IPS-18c (cell line): ENCODE data around the gene KY.

Experiments used
- H3K4me3 ChIP-seq: 2 replicates; pipeline ENCODE4 v1.7.0; 2013; ENCODE audit warnings: low read depth, mild to moderate bottlenecking, low read length, moderate library complexity; ENCODE audit not compliant: insufficient read depth
- H3K9me3 ChIP-seq: one replicate; pipeline ENCODE4 v1.6.1; 2013; ENCODE audit warnings: mild to moderate bottlenecking, low read length, moderate library complexity; ENCODE audit not compliant: control insufficient read depth, insufficient read depth

The KY gene

GRCh38 chr3:134654031-134654430, 3.2 kb upstream of the KY start:
- no peaks in the 10 kb centered on the region for H3K9me3 ChIP-seq
- peak overlapping the region; percentile 9; the same call in 1 of the 2 replicates for H3K4me3 ChIP-seq

DNA sequence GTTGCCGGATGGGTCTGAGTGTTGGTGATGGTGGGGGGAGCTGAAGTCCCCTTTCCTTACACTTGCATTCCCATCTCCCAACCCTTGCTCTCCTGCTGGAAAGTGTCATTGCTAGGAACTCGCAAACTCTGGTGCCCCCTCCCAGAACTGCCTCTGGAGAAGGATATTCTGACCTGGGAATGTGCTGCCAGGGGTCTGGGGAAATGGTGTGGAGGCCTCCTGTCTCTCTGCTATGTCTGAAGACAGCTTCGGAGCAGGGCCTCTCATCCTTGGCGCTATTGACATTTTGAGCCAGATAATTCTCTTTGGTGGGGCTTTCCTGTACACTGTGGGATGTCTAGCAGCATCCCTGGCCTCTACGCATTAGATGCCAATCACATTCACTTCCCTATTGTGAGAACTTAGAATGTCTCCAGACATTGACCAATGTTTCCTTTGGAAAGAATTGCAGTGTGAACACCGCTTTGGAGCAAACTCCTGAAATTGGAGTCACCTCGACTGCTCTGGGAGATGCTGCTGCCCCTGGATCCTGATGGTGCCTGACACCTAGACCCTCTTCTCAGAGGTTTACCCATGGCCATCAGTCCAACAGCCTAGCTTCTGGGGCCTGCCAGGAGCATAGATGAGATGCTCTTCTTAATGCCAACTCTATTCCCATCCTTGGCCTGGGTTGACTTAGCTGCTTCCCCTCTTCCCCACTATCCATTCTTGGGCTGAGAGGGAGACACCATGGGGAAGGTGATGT, 2.2 kb upstream of the KY start:
- no peaks in the 10 kb centered on the region for H3K9me3 ChIP-seq
- H3K4me3 ChIP-seq = no peak overlapping the region

DNA sequence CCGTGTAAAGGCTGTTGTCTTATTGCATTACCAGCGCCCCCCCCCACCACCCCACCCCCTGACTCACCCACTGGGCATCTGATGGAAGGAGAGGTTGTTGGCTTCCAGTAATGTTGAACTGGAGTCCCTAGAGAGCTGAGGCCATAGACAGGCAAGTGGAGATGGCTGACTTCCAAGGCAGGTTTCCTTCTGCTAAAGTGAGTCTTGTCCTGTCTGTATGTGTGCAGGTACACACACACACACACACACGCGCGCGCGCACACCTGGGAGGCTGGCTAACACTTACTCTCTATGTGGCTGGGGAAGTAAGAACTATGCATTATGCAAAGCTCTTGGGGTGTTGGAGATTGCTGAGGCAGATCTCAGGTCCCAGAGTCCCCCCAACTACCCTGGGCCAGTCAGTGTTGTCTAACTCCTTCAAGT, 1.6 kb upstream of the KY start:
- Histone ChIP-seq H3K9me3 (no peaks in the 10 kb centered on the region), H3K4me3 (no peak overlapping the region)

DNA sequence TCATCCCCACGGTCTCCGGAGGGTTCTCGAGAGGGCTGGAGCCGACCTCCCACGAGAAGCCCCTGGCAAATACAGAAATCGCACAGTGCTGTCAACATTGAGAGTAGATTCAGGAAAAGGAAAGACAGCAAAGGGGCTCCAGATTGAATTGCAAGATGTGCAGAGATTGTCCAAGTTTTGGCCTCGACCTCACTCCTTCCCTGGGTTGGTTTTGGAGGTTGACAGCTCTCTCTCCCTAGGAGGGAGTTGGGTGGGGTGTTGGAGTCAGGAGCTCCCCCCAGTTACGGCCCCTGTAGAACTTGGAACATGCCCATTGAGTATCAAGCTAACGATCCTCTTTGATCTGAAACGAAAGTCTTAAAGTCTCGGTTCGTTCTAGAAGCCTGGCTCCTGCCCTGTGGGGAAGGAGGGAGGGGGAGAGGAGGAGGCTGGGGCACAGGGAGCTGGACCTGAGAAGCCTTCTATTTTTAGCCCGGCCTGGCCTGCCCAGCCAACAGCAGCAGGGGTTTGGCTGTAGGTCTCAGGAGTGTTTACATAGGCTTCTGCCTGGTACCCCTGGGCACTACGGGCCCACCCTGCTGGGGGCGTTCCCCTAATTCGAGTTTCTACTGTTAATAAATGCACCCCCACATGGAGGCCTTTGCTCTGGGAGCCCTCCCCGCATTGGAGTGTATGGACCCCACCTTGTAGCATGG, 672 bp upstream of the KY start:
- Histone ChIP-seq H3K4me3 (peak overlapping the region; percentile 52), H3K9me3 (no peaks in the 10 kb centered on the region)

DNA sequence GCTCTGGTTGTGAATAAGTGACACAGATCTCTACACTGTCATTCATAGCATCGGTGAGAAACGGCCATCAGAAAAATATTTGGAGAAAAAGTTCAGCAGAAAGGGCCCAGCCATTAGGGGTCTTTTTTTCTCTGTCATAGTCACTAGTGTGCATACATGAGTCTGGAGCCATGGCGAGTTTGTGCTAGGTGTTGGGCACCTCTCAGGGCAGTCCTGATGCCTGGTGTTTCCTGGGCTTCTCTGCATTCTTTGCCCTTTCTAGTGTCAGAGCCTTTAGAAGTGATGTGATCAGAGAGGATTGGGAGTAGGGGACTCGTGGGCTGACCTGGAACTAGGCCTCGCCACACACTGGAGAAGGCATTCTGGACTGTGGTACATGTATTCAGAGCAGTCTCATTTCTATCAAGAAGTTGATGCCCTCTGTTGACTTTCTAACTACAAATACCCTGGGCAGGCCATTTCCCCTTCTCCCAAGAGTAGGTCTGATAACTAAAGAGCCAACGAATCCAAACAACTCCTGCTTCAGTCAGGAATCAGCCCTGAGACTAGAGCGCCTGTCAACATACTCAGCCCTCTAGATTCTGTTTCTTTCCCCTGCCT, 1.6 kb downstream of the KY start:
- Histone ChIP-seq H3K4me3 (no peak overlapping the region), H3K9me3 (no peaks in the 10 kb centered on the region)

DNA sequence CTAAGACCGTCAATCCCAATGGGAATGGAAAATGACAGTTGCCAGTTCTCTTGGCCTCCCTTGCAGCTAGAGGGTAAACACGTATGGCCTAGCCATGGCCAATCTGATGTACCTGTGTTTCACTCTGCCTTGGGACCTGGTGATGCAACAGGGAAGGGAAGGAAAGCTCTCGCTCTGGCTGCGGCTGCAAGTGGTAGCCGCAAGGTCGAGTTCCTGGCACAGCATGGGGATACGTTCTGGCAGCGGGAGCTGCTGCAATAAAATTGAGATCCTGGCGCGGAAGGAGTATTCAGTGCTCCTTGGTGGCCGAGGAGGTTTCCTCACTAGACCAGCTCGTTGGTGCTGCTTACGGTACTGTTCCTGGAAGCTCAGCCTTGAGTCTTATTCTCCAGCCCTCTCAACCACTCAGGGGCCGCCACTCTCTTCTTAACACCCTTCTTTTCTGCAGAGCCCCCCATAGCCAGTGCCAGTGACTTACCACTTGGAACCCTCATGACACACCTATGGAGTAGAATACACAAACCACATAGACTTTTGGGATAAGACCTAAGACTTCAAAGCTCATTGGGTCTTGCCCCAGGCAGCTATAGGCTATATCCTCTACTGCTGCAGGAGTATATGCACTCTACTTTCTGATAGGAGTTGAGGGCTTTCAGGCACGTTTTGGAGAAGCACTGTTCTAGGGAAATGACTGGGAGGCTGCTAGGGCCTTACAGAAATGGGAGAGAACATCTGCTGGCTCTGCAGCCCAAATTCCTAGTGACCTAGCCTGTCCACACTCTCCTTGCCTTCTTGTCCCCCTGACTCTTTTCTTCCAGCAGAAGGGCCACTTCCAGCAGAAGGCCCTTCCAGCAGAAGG, 2.7 kb downstream of the KY start:
- Histone ChIP-seq H3K4me3 (no peak overlapping the region), H3K9me3 (no peaks in the 10 kb centered on the region)

GRCh38 chr3:134646086-134646485, 4.7 kb downstream of the KY start:
- H3K4me3 ChIP-seq = no peak overlapping the region

DNA sequence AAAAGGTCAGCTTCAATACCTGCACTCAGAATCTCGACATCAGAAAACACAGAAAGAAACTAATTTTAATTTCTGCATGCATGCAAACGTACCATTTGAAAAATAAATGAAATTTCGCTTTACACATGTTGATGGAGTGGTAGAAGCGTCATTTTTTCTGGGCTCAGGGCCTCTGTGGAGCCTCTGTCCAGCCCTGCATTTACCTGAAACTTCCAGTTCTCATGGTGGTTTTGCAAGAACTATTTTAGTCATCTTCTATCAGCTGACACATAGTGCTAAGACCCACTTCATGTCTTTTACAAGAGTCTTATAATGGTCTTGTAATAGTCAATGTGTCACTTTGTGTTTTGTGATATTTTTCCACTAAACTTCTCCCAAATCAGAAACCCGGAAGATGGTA, 5.3 kb downstream of the KY start:
- Histone ChIP-seq H3K9me3 (no peaks in the 10 kb centered on the region), H3K4me3 (no peak overlapping the region)

More at GRCh38 chr3:134646086-134646485, 4.7 kb downstream of the KY start:
- H3K9me3 ChIP-seq = no peaks in the 10 kb centered on the region

GRCh38 chr3:134644731-134645514, 5.9 kb downstream of the KY start:
- Histone ChIP-seq H3K9me3 (no peaks in the 10 kb centered on the region), H3K4me3 (no peak overlapping the region)

DNA sequence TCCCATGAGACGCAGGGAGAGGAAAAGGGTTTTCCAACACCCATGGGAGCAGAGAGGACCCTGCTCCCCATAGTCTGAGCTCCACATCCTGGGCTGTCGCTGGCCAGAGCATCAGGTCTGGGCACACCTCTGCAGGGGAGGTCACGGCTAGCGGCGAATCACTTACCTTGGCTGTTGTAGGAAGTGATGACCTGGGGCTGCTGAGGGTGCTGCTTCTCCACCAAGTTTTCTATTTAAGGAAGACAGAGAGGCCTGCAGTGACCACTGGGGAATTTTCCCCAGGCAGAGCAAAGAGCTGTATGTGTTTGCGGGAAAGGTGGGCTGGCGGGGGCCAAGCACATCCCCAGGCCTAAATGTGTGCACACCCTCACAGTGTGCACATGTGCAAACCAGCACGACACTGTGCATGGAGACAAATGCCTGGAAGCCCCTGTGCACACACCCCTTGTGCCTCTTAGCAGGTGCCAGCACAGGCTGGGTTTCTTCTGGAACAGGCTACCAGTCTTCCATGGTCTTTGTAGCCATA, 7.6 kb downstream of the KY start:
- no peaks in the 10 kb centered on the region for H3K9me3 ChIP-seq
- H3K4me3 ChIP-seq = no peak overlapping the region

DNA sequence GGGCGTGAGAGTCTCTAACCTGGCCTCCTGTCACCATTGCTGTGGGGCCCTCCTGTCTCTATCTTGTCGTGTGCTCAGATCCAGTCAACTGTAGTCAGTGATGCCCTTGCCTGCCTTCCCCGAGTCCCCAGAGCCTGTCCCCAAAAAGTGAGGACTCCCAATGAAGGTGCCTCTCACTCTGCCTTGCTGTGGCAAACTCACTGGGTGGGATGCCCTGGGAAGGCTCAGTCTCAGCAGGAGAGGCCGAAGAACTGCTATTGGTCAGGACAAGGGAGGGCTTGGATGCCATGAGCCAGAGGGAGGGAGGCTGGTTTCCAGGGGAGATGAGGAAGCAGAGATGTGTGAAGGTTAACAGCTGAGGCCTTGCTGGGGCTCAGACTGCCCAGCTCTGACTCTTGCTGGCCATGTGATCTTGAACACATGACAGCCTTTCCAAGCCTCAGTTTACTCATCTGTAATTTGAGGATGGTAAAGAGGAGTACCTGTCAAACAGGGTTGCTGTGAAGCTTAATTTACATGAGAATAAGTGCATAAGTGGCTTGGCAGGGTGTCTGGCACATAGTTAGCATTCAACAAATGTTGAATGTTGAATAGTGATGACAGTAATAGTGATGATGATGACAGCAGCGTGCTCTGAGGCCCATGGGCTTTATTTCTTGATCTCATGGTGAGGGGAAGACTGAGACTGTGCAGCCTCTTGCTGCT, 8.2 kb downstream of the KY start:
- Histone ChIP-seq H3K4me3 (no peak overlapping the region), H3K9me3 (no peaks in the 10 kb centered on the region)

DNA sequence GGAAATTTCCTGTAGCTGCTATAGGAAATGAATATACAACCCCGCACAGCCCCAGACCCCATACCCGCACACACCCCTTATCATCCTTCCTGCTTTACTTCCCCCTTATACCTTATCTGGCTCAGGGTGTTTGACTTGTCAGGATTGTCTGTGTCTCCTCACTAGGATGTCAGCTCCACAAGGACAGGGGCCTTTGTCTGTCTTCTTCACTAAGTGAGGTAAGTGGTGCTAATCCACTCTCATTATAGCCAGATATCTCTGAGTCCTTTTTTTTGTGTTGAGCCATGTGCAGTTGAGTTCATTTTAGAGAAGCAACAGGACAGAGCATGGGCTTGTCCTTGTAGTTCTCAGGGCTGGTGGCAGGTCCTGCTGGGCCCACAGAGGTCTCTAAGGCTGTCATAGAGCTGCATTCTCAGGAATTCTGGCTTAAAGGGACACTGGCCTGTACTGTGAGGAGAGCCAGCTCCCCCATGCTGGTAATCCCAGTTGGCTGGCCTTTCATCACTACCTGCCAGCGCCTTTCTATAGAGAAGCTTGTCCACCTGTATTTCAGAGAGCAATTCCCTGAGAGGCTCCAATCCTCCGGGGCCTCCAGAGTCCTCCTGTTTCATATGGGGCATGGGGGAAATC, 9.0 kb downstream of the KY start:
- H3K4me3 ChIP-seq = no peak overlapping the region
- H3K9me3 ChIP-seq = no peaks in the 10 kb centered on the region

GRCh38 chr3:134640872-134641470, 9.9 kb downstream of the KY start:
- H3K4me3 ChIP-seq = no peak overlapping the region
- H3K9me3 ChIP-seq = no peaks in the 10 kb centered on the region

DNA sequence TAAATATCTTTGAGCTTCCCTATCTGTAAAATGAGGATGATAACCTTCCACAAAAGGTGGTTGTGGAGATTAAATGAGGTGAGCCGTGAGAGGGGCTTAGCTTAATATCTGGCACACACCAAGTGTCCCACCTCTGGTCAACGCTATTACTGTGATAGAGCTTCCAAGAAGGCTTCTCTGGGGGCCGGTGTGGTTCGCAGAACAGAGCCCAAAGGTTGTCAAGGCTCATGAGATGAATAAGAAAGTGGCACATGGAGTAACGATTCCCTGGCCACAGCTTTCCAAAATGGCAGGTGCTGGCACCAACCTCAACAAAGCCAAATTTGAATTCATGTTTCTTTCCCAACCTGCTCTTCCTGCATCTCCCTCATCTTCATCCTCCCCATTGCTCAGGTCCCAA, 10.4 kb downstream of the KY start:
- Histone ChIP-seq H3K9me3 (no peaks in the 10 kb centered on the region), H3K4me3 (no peak overlapping the region)

DNA sequence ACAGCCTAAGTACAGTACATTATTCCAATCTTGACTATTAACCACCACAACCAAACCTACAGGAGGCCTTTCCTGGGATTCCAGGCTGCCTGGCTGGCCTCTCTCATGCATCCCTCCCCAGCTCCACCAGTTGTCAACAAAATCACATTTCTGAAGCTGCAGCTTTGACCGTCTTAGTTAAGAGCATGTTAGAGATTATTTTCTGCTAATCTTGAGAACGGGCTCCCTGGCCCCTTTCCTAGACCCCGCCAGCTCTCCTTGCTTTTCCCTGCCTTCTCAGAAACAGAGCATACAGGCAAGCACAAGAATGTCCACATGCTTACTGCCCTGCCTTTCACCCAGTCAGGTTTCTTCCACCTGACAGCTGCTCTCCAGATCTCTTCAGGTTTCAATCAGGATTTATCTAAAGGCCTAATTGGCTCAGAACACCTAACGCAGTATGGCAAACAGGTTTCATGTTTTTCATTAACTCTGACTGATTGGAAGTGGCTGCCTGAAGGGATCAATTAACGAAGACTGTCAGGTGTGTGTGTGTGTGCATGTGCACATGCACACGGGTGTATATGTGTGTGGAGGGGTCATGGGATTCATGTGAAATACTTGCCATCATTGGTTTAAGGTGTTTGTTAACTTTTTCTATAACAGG, 12.3 kb downstream of the KY start:
- Histone ChIP-seq H3K9me3 (no peaks in the 10 kb centered on the region), H3K4me3 (no peak overlapping the region)
